ENCODE data around the gene HELZ2. TPM values are rescaled to one million over a fixed set of nuclear protein-coding genes. Genes with fewer than 3 reads are reported as not detected.

The HELZ2 gene
- total RNA-seq, 1 donor from 2014 or later: 188 TPM

DNA sequence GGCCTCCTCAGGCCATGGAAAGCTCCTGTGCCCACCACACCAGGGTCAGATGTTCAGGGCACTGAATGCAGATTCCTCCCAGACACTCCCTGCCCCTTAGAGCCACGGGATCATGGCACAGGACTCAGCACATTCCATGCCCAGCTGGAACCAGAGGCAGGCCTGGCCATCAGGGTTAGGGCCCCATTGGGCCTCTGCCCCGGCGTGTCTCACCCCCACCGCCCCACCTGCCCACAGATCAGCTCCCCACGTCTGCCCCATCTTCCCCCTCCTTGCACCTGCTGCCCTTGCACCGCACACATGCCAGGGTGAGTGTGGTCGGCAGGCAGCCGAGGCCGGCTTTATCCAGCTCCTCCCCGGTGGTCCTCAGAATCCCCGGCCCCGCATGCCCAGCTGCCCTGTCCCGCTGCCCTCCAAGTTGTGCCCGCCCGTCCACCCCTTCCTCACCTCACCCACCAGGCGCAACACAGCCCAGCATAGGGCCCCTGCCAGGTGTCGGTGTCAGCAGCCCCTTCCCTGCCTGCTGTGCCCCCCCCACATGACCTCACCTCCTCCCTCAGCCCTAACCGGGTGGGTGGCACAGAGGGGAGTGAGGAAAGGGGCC lies 24.3 kb downstream of the HELZ2 start:
- H3K4me2 ChIP-seq (ENCODE audit: low read length): no peak overlapping the region
- no peaks in the 10 kb centered on the region for H3K9me3 ChIP-seq (ENCODE audit: insufficient read depth, low read depth, low read length)
- Mint-ChIP-seq H3K9me3 (ENCODE audit: unreplicated experiment) (no peaks in the 10 kb centered on the region), H3K27ac (ENCODE audit: unreplicated experiment) (no peak overlapping the region), H3K27me3 (ENCODE audit: low read depth, unreplicated experiment) (peaks cover 3% of the 10 kb centered on the region), H3K36me3 (ENCODE audit: low read depth, unreplicated experiment) (no peaks in the 10 kb centered on the region), H3K4me3 (ENCODE audit: unreplicated experiment) (no peak overlapping the region), H3K4me1 (ENCODE audit: low read depth, unreplicated experiment) (peaks cover 2% of the 10 kb centered on the region)
- H4K20me1 ChIP-seq (ENCODE audit: insufficient read depth, low read length): no peaks in the 10 kb centered on the region
- DNase-seq (ENCODE audit: low read depth): no peak
- no peaks in the 10 kb centered on the region for H3K36me3 ChIP-seq (ENCODE audit: insufficient read depth, low read length)
- TF ChIP-seq, protein P1, sequence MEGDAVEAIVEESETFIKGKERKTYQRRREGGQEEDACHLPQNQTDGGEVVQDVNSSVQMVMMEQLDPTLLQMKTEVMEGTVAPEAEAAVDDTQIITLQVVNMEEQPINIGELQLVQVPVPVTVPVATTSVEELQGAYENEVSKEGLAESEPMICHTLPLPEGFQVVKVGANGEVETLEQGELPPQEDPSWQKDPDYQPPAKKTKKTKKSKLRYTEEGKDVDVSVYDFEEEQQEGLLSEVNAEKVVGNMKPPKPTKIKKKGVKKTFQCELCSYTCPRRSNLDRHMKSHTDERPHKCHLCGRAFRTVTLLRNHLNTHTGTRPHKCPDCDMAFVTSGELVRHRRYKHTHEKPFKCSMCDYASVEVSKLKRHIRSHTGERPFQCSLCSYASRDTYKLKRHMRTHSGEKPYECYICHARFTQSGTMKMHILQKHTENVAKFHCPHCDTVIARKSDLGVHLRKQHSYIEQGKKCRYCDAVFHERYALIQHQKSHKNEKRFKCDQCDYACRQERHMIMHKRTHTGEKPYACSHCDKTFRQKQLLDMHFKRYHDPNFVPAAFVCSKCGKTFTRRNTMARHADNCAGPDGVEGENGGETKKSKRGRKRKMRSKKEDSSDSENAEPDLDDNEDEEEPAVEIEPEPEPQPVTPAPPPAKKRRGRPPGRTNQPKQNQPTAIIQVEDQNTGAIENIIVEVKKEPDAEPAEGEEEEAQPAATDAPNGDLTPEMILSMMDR (IDR thresholded peaks at IDR 0.05; ENCODE audit: insufficient read depth, low read depth, low read length): no peak
- TF ChIP-seq EZH2 (IDR thresholded peaks at IDR 0.05; ENCODE audit: insufficient read depth, low read length): no peak
- no peak overlapping the region for H3K9ac ChIP-seq (ENCODE audit: low read length)
- no peaks in the 10 kb centered on the region for H3K79me2 ChIP-seq (ENCODE audit: insufficient read depth, low read length)
- H3K27ac ChIP-seq (ENCODE audit: low read depth, low read length): no peak overlapping the region
- no peaks in the 10 kb centered on the region for H3K27me3 ChIP-seq (ENCODE audit: insufficient read depth, low read length)
- H2AFZ ChIP-seq (ENCODE audit: low read depth, low read length): no peak overlapping the region
- no peaks in the 10 kb centered on the region for H3K4me1 ChIP-seq (ENCODE audit: insufficient read depth, low read length)
- no peak for FAIRE-seq
- H3K4me3 ChIP-seq (ENCODE audit: insufficient read depth, low read depth, low read length): no peak overlapping the region

DNA sequence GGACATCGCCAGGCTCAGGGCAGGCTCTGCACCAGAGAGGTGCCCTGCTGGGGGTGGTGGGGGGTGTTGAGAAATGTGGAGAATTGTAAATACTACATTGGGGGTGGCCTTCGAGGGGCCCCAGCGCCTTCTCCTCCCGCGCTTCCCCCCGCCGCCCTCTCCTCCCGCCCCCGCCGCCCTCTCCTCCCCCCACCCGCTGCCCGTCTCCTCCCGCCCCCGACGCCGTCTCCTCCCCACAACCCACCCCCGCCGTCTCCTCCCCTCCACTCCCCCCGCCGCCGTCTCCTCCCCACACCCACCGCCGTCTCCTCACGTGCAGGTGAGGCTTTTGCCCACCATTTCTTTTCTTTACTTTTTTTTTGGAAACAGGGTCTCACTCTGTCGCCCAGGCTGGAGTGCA lies 25.0 kb downstream of the HELZ2 start:
- H3K4me2 ChIP-seq (ENCODE audit: low read length): no peak overlapping the region
- DNase-seq (ENCODE audit: low read depth): no peak
- H3K4me1 Mint-ChIP-seq (ENCODE audit: low read depth, unreplicated experiment): peaks cover 2% of the 10 kb centered on the region
- H3K27me3 ChIP-seq (ENCODE audit: insufficient read depth, low read length): no peaks in the 10 kb centered on the region
- no peaks in the 10 kb centered on the region for H3K9me3 Mint-ChIP-seq (ENCODE audit: unreplicated experiment)
- no peaks in the 10 kb centered on the region for H3K36me3 Mint-ChIP-seq (ENCODE audit: low read depth, unreplicated experiment)
- H3K36me3 ChIP-seq (ENCODE audit: insufficient read depth, low read length): no peaks in the 10 kb centered on the region
- no peak for FAIRE-seq
- H3K79me2 ChIP-seq (ENCODE audit: insufficient read depth, low read length): no peaks in the 10 kb centered on the region
- no peak overlapping the region for H3K27ac Mint-ChIP-seq (ENCODE audit: unreplicated experiment)
- no peak for TF ChIP-seq EZH2 (IDR thresholded peaks at IDR 0.05; ENCODE audit: insufficient read depth, low read length)
- TF ChIP-seq, protein P1 (IDR thresholded peaks at IDR 0.05; ENCODE audit: insufficient read depth, low read depth, low read length): no peak
- no peaks in the 10 kb centered on the region for H4K20me1 ChIP-seq (ENCODE audit: insufficient read depth, low read length)
- H3K27ac ChIP-seq (ENCODE audit: low read depth, low read length): no peak overlapping the region
- no peak overlapping the region for H3K4me3 ChIP-seq (ENCODE audit: insufficient read depth, low read depth, low read length)
- no peaks in the 10 kb centered on the region for H3K4me1 ChIP-seq (ENCODE audit: insufficient read depth, low read length)
- no peak overlapping the region for H3K9ac ChIP-seq (ENCODE audit: low read length)
- H3K9me3 ChIP-seq (ENCODE audit: insufficient read depth, low read depth, low read length): no peaks in the 10 kb centered on the region
- peaks cover 3% of the 10 kb centered on the region for H3K27me3 Mint-ChIP-seq (ENCODE audit: low read depth, unreplicated experiment)
- H2AFZ ChIP-seq (ENCODE audit: low read depth, low read length): no peak overlapping the region
- no peak overlapping the region for H3K4me3 Mint-ChIP-seq (ENCODE audit: unreplicated experiment)

DNA sequence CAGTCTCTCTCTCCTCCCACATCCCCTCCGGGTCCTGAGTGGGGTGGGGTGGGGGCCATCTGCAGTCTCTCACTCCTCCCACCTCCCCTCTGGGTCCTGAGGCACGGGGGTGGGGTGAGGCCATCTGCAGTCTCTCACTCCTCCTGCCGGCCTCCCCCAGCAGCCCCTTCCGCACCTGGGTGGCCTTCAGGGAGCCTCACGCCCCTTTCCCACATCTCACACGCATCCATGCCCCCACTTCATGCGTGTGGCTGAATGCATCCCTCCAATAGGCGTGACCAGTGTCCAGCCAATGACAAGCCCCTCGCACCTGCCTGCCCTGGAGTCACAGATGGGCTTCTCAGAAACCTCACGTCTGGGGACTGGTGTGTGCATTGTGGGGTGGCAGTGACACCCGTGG lies 25.5 kb downstream of the HELZ2 start:
- no peak overlapping the region for H3K27ac Mint-ChIP-seq (ENCODE audit: unreplicated experiment)
- H3K9me3 Mint-ChIP-seq (ENCODE audit: unreplicated experiment): no peaks in the 10 kb centered on the region
- H3K4me1 ChIP-seq (ENCODE audit: insufficient read depth, low read length): no peaks in the 10 kb centered on the region
- TF ChIP-seq, protein P1 (IDR thresholded peaks at IDR 0.05; ENCODE audit: insufficient read depth, low read depth, low read length): no peak
- no peak for TF ChIP-seq EZH2 (IDR thresholded peaks at IDR 0.05; ENCODE audit: insufficient read depth, low read length)
- H3K9me3 ChIP-seq (ENCODE audit: insufficient read depth, low read depth, low read length): no peaks in the 10 kb centered on the region
- no peaks in the 10 kb centered on the region for H3K79me2 ChIP-seq (ENCODE audit: insufficient read depth, low read length)
- no peak overlapping the region for H3K4me2 ChIP-seq (ENCODE audit: low read length)
- H3K36me3 Mint-ChIP-seq (ENCODE audit: low read depth, unreplicated experiment): peaks cover 2% of the 10 kb centered on the region
- DNase-seq (ENCODE audit: low read depth) (no peak), FAIRE-seq (no peak)
- H3K27ac ChIP-seq (ENCODE audit: low read depth, low read length): no peak overlapping the region
- H3K4me3 ChIP-seq (ENCODE audit: insufficient read depth, low read depth, low read length): no peak overlapping the region
- no peak overlapping the region for H2AFZ ChIP-seq (ENCODE audit: low read depth, low read length)
- H3K4me1 Mint-ChIP-seq (ENCODE audit: low read depth, unreplicated experiment): peaks cover 2% of the 10 kb centered on the region
- peaks cover 7% of the 10 kb centered on the region for H3K27me3 Mint-ChIP-seq (ENCODE audit: low read depth, unreplicated experiment)
- no peaks in the 10 kb centered on the region for H4K20me1 ChIP-seq (ENCODE audit: insufficient read depth, low read length)
- no peaks in the 10 kb centered on the region for H3K27me3 ChIP-seq (ENCODE audit: insufficient read depth, low read length)
- H3K9ac ChIP-seq (ENCODE audit: low read length): no peak overlapping the region
- H3K4me3 Mint-ChIP-seq (ENCODE audit: unreplicated experiment): no peak overlapping the region
- H3K36me3 ChIP-seq (ENCODE audit: insufficient read depth, low read length): no peaks in the 10 kb centered on the region
